Chondrocyte (in vitro differentiated cells): Measurements from ENCODE around the gene C9orf72. TPM values are rescaled to one million over a fixed set of nuclear protein-coding genes. Genes with fewer than 3 reads are reported as not detected.

Experiments
- DNase-seq: peaks from one replicate; pipeline ENCODE4 v3.0.0; 2021; ENCODE audit warnings: mixed read lengths, low spot score
- H3K27ac Mint-ChIP-seq: one replicate; pipeline ENCODE4 v1.8.0; 2021; ENCODE audit warnings: mild to moderate bottlenecking, moderate library complexity, mixed read lengths; ENCODE audit not compliant: unreplicated experiment
- H3K27me3 Mint-ChIP-seq: 2 replicates; pipeline ENCODE4 v1.8.0; 2021; ENCODE audit warnings: low read depth, mixed read lengths
- H3K36me3 Mint-ChIP-seq: 2 replicates; pipeline ENCODE4 v1.8.0; 2021; ENCODE audit warnings: low read depth, mixed read lengths
- H3K4me1 Mint-ChIP-seq: 2 replicates; pipeline ENCODE4 v1.8.0; 2021; ENCODE audit warnings: low read depth, mild to moderate bottlenecking, mixed read lengths
- H3K4me3 Mint-ChIP-seq: one replicate; pipeline ENCODE4 v1.8.0; 2021; ENCODE audit warnings: mild to moderate bottlenecking, moderate library complexity, mixed read lengths; ENCODE audit not compliant: unreplicated experiment
- H3K9me3 Mint-ChIP-seq: 2 replicates; pipeline ENCODE4 v1.8.0; 2021; ENCODE audit warnings: low read depth, mixed read lengths
- CTCF ChIP-seq: fragments of 200-600 bp; sonication (generic); IDR thresholded peaks from 2 replicates; pipeline ENCODE4 v1.5.0; 2021; ENCODE audit warnings: antibody characterized with exemption, mild to moderate bottlenecking, moderate library complexity
- total RNA-seq: library from RNA; stranded (reverse); gene quantifications from 3 replicates; pipeline ENCODE4 v1.2.1, GENCODE V29; 2021

C9orf72 gene
- total RNA-seq, 1 donor from 2014 or later = 9.4 TPM

GRCh38 chr9:27536168-27536567 is 37.1 kb downstream of the C9orf72 start:
- TF ChIP-seq CTCF = no peak
- Mint-ChIP-seq H3K36me3 (peaks cover 2% of the 10 kb centered on the region), H3K4me1 (peaks cover 32% of the 10 kb centered on the region), H3K27me3 (peaks cover 4% of the 10 kb centered on the region), H3K27ac (no peak overlapping the region), H3K4me3 (no peak overlapping the region), H3K9me3 (no peaks in the 10 kb centered on the region)
- DNase-seq = no peak

DNA sequence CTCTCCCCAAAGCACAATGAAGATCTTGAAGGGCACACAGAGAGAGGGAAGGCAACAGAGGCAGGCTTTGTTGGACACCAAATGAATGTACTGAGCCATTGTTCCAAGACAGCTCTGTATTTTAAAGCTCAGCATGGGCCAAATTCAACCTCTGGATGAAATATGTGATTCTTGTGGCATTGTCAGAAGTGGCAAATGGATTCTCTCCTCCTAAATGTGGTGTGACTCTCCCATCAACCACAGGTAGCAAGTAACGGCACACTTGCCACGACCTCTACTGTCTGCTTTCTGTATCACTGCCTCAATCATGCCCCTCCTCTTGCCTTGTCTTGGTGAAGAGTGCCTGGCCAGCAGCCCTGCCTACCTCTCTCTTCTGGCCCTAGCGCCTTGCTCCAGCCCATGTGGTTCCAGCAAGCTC is 37.6 kb downstream of the C9orf72 start:
- H3K4me3 Mint-ChIP-seq = no peak overlapping the region
- no peak overlapping the region for H3K27ac Mint-ChIP-seq
- H3K27me3 Mint-ChIP-seq = peaks cover 5% of the 10 kb centered on the region
- peak; percentile 28 for TF ChIP-seq CTCF
- DNase-seq = no peak
- peaks cover 35% of the 10 kb centered on the region for H3K4me1 Mint-ChIP-seq
- H3K36me3 Mint-ChIP-seq = peaks cover 2% of the 10 kb centered on the region
- H3K9me3 Mint-ChIP-seq = no peaks in the 10 kb centered on the region

DNA sequence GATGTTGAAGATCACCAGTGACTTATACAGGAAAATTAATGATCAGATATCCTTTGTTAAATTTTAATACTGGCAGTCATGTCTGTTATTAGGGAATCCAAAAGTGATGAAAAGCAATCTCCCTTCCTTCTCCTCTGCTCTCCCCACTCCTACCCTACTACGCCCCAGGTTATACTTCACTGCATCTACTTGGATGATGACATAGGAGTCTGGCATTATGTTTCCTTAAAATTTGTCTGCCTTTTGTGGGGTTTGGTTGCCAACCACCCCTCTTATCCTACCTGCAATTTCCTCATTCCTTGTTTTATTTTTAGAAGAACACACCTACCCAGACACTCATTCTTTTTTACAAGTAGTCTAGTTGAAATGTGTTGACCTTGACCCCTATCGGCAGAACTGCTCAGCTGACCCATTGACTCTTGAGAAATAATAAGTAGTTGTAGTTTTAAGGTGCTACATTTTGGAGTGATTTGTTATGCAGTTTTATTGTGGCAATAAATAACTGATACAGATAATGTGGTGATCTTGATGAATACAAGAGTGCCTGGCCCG is 38.5 kb downstream of the C9orf72 start:
- Mint-ChIP-seq H3K9me3 (no peaks in the 10 kb centered on the region), H3K36me3 (peaks cover 2% of the 10 kb centered on the region), H3K4me1 (peaks cover 28% of the 10 kb centered on the region), H3K4me3 (no peak overlapping the region), H3K27ac (no peak overlapping the region), H3K27me3 (peaks cover 5% of the 10 kb centered on the region)
- no peak for DNase-seq
- no peak for TF ChIP-seq CTCF

DNA sequence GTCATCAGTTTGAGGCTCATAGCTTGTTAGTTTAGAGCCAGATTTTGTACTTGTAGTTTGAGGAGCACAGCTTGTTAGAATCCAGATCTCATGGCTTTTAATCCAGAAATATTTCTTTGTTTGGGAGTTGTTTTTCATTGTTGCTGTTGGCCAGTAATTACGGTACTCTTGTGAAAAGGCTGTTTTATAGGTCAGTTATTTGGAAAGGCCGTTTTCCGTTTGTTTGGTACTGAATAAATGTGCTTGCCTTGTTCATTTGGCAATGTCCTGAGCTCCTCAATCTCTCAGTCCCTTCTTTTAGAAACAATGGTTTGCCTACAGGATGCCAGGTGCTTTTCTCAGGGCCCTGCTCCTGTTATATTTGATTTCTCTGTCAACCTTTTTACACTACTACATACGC is 39.1 kb downstream of the C9orf72 start:
- no peak for TF ChIP-seq CTCF
- no peak for DNase-seq
- Mint-ChIP-seq H3K4me1 (peaks cover 25% of the 10 kb centered on the region), H3K27ac (no peak overlapping the region), H3K4me3 (no peak overlapping the region), H3K27me3 (peaks cover 5% of the 10 kb centered on the region), H3K9me3 (no peaks in the 10 kb centered on the region), H3K36me3 (peaks cover 2% of the 10 kb centered on the region)

DNA sequence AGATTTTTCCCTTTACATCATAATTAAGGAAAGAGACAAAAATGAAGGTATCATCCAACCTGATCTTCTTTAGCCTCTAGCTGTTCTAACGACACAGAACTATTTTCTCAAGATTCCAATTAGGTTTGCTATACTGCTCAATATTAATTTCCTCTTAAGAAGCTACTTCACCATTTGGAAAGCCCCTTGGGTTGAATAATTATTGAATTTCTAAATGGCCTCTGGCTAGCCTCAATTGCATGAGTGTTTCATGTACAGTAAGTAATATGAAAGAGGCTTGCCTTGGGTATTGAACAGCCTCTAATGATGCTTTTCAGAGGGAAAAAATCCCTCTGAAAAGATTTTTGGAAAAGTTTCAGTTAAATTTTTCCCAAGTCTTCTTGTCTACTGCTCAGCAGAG is 40.0 kb downstream of the C9orf72 start:
- DNase-seq = no peak
- TF ChIP-seq CTCF = no peak
- Mint-ChIP-seq H3K4me3 (no peak overlapping the region), H3K36me3 (peaks cover 2% of the 10 kb centered on the region), H3K27ac (no peak overlapping the region), H3K4me1 (peaks cover 30% of the 10 kb centered on the region), H3K27me3 (peaks cover 5% of the 10 kb centered on the region), H3K9me3 (no peaks in the 10 kb centered on the region)
